Head of caudate nucleus (tissue), 42 donors: ENCODE measurements around the gene FER1L5.
A peak's percentile ranks its signal among the peaks of the same experiment; 100 is the strongest.
"Not testable (repeated sequence)": the region's sequence is repeated elsewhere in the genome, so short reads cannot be mapped to it uniquely, and the experiment has no call there.

ENCODE experiments used
- DNase-seq, 42 donors: peaks; one replicate each; pipeline versions ENCODE4 v3.0.0 to v3.0.0-alpha.2; 2020 to 2021; ENCODE audit warnings: mixed read lengths in 7 of 42
- intact Hi-C: fragments of 100-400 bp; cut with DNase I; formaldehyde crosslinking; loops from one replicate; pipeline ENCODE4 v1.15.0; 2022

The FER1L5 gene

GRCh38 chr2:96631804-96632435, 10.6 kb upstream of the FER1L5 start:
- intact Hi-C loops, result no loop called here

GRCh38 chr2:96633641-96634040, 8.9 kb upstream of the FER1L5 start:
- no peak for DNase-seq
- intact Hi-C loops, result no loop called here

More at GRCh38 chr2:96631804-96632435, 10.6 kb upstream of the FER1L5 start:
- no peak for DNase-seq

GRCh38 chr2:96636551-96637171, 5.9 kb upstream of the FER1L5 start:
- peak in 8 of 42 donors; percentile 2 to 46 (median 18) for DNase-seq
- intact Hi-C loops, result no loop called here

- intact Hi-C loops, result loop anchor here (2.0 kb wide), 1 partner anchor 123 kb away; the partner anchor contains the start of gene CNNM4
Observed at GRCh38 chr2:96637385-96638143, 5.0 kb upstream of the FER1L5 start.

GRCh38 chr2:96638144-96639121, 4.1 kb upstream of the FER1L5 start, which contains the start of gene KANSL3:
Gene KANSL3 (minus strand): TSS chr2:96638312. CDS start chr2:96637135, 1,177 bp downstream.
- DNase-seq, result peak; percentile 68 to 95 (median 90)
- intact Hi-C loops, result loop anchor here (2.0 kb wide), 1 partner anchor 122 kb away; the partner anchor contains the start of gene CNNM4

More at GRCh38 chr2:96637385-96638143, 5.0 kb upstream of the FER1L5 start:
- peak; percentile 16 to 87 (median 71) for DNase-seq

- intact Hi-C loops, result no loop called here
- DNase-seq, result no peak
Observed at GRCh38 chr2:96647681-96648080, 5.1 kb downstream of the FER1L5 start.

GRCh38 chr2:96648306-96648930, 5.9 kb downstream of the FER1L5 start:
- DNase-seq, result no peak
- intact Hi-C loops, result no loop called here

GRCh38 chr2:96649342-96649741, 6.8 kb downstream of the FER1L5 start:
- intact Hi-C loops, result no loop called here
- DNase-seq, result no peak

- no peak for DNase-seq
- intact Hi-C loops, result no loop called here
Observed at GRCh38 chr2:96651793-96652192, 9.2 kb downstream of the FER1L5 start.

- intact Hi-C loops, DNase-seq: not testable (repeated sequence)
Observed at GRCh38 chr2:96654791-96655190, 12.2 kb downstream of the FER1L5 start.

- intact Hi-C loops, result no loop called here
- DNase-seq, result no peak
Observed at GRCh38 chr2:96655526-96655925, 13.0 kb downstream of the FER1L5 start.

GRCh38 chr2:96656540-96656939, 14.0 kb downstream of the FER1L5 start:
- intact Hi-C loops, result no loop called here
- DNase-seq, result no peak

- no peak for DNase-seq
- intact Hi-C loops, result no loop called here
Observed at GRCh38 chr2:96661324-96661723, 18.8 kb downstream of the FER1L5 start.

GRCh38 chr2:96662360-96662759, 19.8 kb downstream of the FER1L5 start:
- intact Hi-C loops, result no loop called here
- DNase-seq, result no peak

GRCh38 chr2:96663177-96663576, 20.6 kb downstream of the FER1L5 start:
- no peak for DNase-seq
- intact Hi-C loops, result no loop called here

GRCh38 chr2:96663829-96664228, 21.3 kb downstream of the FER1L5 start:
- no peak for DNase-seq
- intact Hi-C loops, result no loop called here

- intact Hi-C loops, result no loop called here
- DNase-seq, result no peak
Observed at GRCh38 chr2:96664366-96664925, 21.9 kb downstream of the FER1L5 start.

- peak in 32 of 42 donors; percentile 15 to 76 (median 35) for DNase-seq
- intact Hi-C loops, result no loop called here
Observed at GRCh38 chr2:96665083-96665569, 22.6 kb downstream of the FER1L5 start.
